Stimulated activated CD8-positive, alpha-beta memory T cell treated with anti-CD3 and anti-CD28 coated beads, Interleukin-15, amount 100 ng/mL, for 4 hours (primary cell): ENCODE data around the gene PRG2.

Experiments
- DNase-seq, 2 donors: peaks; one replicate each; pipeline ENCODE4 v3.0.0-alpha.2; 2020; ENCODE audit warnings: low read depth in 2 of 2

Gene PRG2

GRCh38 chr11:57396744-57397143 is 6.3 kb upstream of the PRG2 start:
- DNase-seq: no peak

DNA sequence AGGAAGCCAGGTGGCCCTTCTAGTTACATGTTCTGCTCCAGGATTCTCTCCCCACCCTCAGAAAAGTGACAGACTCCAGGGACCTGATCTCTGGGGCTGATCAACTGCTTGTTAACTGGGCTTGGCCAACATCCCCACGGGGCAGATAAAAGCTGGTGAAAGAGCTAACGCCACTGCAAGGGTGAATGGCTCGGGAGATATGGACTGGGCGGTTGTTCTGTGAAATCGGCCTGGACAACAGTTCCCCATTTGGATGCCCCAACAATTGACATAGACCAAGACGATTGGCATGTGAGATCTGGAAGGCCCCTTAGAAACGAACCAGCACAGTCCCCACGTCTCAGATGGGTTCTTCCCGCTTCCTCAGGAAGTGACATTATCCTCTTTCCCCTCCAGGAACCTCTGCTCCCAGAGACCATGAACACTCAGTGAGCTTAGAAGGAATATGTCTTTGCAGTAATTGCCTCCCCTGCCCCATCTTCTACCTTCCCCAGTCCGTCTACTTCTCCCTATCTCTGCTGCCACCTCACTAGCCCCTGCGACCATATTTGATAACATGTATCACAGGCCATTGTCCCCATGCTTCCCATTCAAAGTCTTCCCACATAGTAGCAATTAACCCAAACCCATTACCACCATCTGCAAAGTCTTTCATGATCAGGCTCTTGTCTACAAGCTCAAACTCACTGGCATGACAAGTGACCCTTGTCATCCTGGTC is 5.6 kb upstream of the PRG2 start:
- no peak for DNase-seq

DNA sequence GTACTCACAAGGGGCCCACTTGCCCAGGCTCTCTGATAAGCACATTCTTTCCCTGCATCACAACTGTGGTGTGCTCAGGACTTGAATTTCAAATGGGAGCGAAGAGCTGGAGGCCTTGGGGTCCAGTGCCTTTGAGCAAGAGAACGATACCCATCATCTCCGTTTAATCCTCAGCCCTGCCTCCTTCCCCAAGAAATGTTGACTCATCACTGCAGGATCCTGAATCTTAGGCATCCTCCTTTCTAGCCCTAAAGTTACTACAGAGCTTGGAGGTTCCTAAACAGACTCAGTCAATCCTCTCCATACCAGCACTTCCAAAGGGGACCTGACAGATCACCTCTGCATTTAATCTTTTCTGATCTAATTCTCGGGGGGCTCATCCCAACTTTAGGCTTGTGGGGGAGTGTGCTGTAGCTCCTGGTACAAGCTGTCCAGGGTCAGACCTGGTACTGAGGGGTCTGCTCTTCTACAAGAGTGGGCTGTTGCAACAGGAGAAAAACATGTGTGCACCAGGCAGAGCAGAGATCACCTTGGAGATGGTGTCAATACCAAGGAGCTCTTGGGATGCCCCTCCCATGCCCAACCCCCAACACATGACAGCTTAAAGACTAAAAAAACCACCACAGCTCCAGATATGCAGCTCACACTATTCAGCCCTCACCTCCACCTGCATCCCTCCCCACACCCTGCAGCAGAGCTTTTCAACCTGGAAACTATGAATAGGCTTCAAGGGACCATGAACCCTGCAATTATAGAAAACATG is 3.9 kb upstream of the PRG2 start:
- DNase-seq: no peak

GRCh38 chr11:57392763-57393105 is 2.3 kb upstream of the PRG2 start:
- DNase-seq: no peak

- no peak for DNase-seq
These were observed 1.8 kb upstream of the PRG2 start for GRCh38 chr11:57392066-57392762.

- no peak for DNase-seq
These were observed 1.1 kb upstream of the PRG2 start for GRCh38 chr11:57391539-57391938.

- DNase-seq: no peak
These were observed 661 bp upstream of the PRG2 start for GRCh38 chr11:57391111-57391510.

DNA sequence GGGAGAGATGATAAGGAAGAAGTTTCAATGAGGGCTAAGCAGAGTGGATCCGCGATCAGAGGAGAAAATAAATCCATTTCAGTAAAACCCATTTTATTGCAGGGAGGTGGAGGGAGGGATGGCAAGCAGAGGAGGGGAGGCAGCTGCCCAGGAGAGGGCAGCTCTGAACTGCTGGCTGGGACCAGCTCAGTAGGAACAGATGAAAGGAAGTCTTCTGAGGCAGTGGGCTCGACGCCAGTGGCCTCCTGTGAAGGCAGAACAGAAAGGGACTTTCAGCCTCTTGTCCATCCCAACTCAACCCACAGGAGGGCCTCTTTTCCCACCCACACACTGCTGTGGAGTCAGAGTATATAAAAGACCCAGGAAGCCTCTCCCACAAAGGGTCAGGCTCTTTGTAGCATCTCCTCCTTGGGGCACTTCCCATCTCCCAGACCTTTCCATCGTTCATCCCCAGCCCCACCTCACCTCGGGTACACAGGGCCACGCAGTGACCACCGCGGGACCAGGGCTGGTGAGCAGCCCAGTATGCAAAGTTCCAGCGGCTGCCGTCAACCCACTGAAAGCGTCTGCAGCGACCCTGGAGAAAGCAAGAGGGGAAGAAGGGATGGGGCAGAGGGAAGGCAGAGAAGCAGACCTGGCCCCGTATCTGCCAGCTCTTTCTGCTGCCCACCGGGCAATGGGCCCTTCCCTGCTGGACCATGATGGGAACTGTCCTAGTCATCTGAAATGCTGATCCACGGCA is 3.0 kb downstream of the PRG2 start:
- no peak for DNase-seq

DNA sequence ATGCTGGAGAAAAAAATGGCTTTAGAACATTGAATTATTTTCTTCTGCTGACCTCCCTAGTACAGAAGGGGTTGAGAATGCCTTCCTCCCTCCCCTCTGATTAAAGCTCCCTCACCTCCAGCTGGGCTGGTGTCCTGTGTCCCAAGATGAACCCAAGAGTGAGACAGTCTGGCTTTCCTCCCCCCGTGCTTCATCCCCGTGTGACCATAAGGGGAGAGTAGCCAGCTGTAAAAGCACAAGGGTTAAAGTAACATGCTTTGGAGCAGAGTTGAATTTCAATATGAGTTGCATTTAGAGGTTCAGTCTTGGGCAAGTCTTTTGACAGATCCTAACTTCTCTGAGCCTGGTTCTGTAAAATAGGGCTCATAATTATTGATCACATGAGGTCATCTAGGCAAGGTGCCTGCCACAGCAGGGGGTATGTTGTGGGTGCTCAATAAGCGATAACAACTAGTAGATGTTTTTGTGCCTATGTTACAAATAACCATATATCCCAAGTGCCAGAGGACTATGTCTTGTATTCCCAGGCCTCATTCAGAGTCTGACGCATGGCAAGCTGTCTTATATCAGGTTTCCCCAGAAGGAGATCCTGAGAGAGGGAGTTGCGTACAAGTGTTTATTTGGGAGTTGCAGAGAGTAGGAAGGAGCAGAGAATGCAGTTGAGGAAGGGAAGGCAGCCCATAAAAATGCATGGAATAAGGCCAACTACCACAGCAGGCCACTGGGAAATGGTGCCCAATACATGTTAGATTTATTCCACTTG is 4.1 kb downstream of the PRG2 start:
- DNase-seq: no peak

DNA sequence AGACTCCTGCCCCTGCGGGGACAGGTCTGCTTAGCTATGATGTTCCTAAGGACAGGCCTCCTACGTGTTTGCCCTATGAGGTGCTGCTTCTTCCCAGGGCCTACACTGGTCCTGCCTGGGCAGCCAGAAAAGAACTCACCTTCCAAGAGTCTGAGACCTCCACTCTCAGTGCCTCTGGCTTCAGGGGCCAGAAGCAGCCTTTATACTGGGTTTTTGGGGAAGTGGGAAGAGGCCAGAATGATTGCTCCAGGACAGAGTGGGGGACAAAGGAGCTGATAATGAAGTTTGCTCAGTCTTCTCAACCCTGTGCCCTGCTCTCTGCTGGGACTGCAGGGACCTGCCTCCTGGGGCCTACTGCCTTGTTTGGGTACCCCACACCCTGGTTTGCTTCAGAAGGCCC is 9.5 kb downstream of the PRG2 start, which contains the start of gene PRG3:
PRG3 (minus strand) TSS at position 176 of the 400 bp plus-strand sequence. CDS start 442 bp downstream, outside the sequence.
- no peak for DNase-seq

DNA sequence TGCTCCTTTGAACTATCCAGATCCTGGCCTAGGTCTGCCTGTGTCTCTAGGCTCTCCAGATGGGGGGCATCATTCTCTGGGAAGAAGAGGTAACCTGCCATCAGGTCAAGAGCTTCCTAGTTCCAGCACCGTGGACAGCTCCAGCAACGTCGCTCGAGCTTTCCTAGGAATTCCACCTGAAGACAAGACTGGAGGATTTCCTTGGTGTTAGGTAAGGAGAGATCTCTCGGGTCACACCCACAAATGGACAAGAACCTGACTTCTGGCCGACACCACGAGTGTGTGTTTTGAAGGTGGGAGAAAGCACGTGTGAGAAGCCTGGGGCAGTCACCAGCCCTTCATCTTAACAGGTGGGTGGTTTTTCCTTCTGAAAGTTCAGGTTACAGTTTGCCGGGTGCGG is 10.7 kb downstream of the PRG2 start:
- DNase-seq: no peak

GRCh38 chr11:57378186-57378585 is 12.3 kb downstream of the PRG2 start:
- DNase-seq: no peak

DNA sequence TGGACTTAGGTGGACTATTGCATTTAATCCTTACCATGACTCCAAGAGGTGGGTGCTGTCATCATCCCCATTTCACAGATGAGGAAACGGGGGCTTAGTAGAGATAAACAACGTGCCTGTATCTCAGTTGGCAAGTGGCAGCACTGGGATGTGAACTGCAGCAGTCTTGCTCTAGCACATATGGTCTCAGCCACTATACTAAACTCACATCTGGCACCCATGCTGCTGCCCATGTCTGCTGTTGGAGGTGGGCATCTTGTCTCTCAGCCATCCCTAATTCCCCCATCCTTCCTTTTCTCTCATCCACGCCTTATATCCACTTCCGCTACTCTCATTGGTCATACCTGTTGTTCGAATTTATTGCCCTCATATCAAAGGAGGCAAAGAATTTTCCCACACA is 13.3 kb downstream of the PRG2 start:
- no peak for DNase-seq

- no peak for DNase-seq
These were observed 14.1 kb downstream of the PRG2 start for GRCh38 chr11:57376095-57377090.

DNA sequence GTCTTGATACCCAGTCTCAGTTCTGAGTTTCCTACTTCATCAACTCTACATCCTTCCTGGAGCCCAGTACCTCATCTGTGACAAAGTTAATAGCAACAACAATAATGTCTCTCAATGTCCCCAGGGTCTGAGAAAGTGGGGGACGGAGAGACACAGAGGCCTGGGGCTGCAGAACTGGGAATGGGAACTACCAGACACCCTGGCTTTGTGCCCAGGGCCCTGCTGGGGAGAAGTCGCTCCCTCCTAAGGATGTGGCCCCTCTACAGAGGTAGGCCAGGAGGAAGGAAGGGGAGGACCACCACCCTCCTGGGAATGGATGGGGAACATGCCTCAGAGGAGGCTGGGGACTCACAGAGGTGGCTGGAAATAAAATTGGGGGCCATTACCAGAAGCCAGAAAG is 15.0 kb downstream of the PRG2 start:
- DNase-seq: no peak

- no peak for DNase-seq
These were observed 15.5 kb downstream of the PRG2 start for GRCh38 chr11:57374966-57375365.

GRCh38 chr11:57373146-57373545 is 17.3 kb downstream of the PRG2 start:
- DNase-seq: no peak

- no peak for DNase-seq
These were observed 19.5 kb downstream of the PRG2 start for GRCh38 chr11:57370941-57371340.

DNA sequence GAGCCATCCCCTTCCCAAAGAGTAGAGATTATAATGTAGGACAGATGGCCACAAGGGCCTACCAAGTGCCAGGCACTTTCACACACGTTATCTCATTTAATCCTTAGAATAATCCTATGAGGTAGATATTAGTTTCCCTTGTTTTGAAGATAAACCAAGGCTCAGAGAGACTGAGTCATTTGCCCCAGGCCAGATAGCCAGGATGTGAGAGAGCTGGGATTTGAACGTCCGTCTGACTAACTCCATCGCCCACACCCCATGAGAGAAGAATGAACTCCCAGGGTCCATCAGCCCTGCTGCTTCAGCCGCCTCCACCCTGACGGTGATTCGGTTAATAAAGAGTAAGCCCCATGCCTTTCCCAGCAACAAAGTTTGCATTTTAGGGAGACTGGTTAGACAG is 20.2 kb downstream of the PRG2 start:
- DNase-seq: no peak

GRCh38 chr11:57368845-57369232 is 21.6 kb downstream of the PRG2 start:
- no peak for DNase-seq
